HS-5 (cell line): ENCODE measurements around the gene AP1S2.

Source experiments
- DNase-seq: peaks from one replicate; pipeline ENCODE4 v3.0.0-alpha.2; 2012; ENCODE audit warnings: low read depth

AP1S2 gene

DNA sequence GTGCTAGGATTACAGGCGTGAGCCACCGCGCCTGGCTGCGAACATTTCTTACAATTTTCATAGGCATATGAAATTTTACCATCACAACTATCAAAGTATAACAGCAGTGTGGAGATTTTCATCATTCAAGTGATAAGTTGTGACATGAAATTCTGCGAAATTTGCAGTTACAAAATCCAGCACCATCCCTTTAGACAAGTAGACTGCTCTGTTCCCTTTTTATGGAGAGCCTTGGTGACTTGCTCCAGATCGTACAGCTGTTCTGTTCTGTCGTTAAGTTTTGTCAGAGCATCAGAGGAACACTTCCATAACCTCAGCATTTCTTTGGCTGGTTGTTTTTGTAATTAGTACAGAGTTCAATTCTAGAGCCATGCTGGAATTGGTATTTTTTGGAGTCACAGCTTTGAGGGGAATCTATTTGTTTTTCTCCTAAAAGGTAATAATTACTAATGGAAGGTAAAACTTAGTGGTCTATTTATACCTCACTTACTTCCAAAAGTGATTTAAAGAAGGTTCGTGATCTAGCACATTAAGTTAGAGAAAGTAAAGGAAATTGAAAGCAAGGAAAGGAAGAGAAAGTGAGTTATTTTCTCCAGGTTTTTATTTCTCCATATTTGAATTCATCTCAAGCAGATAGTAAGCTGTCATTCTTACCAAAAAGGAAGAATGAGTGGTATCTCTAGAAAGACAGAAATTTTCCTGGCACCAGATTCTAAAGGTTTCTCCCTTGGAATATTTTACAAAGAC lies 42.2 kb downstream of the AP1S2 start:
- no peak for DNase-seq

DNA sequence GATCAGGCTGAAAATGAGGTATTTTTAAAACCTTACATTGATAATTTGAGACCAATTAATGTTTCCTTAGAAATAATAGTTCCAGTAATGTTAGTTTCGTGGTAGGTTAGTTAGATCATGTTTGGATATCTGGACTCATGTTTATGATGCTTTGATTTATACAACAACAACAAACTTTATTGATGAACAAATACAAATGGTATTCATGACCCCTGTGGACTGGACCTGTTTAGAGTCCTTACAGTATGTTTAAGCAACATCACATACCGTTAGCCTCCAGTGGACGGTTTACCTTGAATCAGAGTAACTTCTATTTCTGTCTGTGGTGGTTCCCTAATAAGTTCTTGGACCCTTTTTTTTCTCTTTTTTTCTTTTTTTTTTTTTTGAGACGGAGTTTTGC lies 46.4 kb downstream of the AP1S2 start:
- DNase-seq: no peak

DNA sequence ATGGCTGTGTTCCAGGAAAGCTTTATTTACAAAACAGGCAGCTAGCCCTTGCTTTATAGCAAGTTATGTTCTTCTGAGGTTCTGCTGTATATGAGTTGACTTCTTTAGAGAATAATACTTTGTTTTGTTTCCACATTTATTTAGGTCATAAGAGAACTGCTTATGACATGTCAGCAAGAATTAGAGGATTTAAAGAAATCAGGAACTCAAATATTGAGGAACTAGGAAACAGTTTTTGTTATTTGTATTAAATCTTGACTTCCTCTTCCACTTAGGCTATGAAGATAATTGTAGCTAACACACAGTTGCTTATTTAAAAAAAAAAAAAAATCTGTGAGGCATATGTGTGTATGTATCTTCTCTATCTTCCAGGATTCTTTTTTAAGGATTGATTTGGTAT lies 50.0 kb downstream of the AP1S2 start:
- DNase-seq: no peak

DNA sequence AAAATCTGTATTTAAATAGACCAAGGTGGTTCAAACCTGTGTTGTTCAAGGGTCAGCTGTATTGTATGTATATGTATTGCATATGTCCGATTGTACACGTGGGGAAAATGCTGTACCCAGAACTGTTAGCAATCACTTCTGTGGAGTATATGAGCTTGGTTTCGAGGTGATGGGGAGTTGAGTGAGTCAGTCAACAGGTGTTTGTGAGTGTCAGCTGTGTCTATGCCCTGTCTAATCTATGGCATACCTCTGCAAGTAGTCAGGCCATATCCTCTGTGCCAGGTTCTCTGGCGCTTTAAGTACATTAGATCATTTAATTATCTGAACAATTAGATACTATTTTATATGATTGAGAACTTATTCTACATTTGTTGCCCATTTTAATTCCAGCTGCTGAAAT lies 56.9 kb downstream of the AP1S2 start:
- DNase-seq: no peak

DNA sequence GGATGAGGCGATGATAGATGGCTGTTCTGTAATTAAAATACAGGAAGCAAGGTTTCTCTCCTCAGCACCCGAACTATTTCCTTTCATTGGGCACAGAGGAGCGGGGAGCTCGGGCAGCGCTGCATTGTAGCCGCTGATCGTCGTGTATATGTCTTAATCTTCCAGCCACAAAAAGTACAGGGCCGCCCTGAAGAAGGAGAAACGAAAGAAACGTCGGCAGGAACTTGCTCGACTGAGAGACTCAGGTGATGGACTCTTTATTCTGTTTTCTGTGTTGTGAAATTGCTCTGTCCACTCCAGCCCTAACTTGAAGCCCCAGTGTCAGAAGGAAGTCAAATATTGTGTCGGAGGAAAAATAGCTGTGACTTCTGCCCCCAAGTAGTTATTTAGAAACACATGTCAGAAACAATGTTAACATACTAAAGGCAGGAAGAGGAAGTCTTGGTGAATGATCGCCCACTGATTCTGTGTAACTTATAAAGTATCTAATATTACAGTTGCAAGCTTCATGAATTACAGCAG lies 63.8 kb downstream of the AP1S2 start:
- DNase-seq: no peak

DNA sequence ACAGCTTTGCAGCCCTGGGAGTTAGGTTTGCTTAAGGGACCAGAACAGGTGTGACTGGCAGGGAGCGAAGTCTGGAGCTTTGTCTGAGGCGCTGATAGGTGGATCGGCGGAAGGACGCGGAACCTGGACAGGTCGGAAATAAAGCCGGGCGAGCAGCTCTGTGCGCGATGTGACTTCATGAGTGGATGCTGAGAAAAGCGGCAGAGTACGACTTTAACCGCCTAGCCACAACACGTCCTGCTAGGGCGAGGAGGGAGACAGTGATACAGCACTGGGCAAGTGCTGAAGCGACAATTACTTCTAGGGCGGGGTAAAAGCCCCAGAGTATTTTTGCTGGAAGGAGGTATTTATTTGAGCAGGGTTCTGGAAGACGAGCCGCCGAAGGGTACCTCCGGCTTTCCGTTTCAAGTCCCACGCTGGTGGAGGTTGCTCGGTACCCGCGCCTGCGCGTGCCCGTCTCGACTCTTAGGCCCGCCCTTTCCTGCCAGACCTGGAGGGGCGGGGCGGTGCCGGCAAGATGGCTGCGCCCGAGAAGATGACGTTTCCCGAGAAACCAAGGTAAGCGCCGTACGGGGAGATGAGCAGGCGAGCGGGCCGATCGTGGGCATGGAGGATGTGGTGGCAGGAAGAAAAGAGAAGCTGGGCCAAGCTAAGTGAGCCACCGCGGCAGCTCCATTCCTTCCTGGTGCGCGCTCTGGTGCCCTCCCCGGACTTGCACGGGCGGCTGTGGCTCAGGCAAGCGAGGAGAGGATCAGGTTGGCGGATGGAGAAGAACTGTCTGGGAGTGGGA lies 64.4 kb downstream of the AP1S2 start, which contains the start of gene ZRSR2:
ZRSR2 (plus strand) TSS at position 506 of the 790 bp plus-strand sequence; CDS start at position 518, 12 bp downstream.
- DNase-seq: peak; percentile 32

DNA sequence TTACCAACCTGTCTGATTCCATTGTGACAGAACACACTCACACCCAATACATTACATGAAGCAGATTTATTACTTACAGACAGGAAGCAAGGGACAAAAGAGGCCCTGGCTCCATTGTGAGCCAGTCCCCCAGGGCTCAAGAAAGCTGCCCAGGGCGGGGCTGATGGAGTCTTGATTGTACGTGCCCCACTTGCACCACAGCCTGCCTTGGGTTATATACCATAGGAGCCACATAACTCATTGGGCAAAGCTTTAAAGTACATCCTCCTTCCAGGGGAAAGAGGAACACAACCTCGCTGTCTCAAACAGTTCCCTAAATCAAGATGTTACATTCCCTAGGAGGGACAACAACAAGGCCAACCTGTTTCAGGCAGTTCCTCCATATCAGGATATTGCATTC lies 67.7 kb downstream of the AP1S2 start:
- DNase-seq: no peak

DNA sequence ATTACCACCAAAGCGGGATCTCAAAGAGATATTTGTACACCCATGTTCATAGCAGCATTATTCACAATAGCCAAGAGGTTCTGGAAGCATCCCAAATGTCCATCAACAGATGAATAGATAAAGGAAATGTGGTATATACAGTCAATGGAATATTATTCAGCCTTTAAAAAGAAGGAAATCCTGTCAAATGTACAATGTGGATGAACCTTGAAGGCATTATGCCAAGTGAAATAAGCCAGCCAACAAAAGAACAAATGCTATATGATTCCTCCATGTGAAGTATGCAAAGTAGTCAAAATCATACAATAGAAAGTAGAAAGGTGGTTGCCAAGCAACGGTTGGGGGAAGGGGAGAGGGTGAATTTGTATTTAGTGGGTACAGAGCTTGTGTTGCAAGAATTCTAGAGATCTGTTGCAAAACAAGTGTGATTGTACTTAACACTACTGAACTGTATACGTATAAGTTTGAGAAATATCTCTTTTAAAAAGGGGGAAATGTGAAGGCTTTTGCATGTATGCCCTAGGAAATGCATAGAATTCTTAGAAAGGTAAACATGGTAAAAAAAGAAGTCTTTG lies 69.3 kb downstream of the AP1S2 start:
- no peak for DNase-seq

DNA sequence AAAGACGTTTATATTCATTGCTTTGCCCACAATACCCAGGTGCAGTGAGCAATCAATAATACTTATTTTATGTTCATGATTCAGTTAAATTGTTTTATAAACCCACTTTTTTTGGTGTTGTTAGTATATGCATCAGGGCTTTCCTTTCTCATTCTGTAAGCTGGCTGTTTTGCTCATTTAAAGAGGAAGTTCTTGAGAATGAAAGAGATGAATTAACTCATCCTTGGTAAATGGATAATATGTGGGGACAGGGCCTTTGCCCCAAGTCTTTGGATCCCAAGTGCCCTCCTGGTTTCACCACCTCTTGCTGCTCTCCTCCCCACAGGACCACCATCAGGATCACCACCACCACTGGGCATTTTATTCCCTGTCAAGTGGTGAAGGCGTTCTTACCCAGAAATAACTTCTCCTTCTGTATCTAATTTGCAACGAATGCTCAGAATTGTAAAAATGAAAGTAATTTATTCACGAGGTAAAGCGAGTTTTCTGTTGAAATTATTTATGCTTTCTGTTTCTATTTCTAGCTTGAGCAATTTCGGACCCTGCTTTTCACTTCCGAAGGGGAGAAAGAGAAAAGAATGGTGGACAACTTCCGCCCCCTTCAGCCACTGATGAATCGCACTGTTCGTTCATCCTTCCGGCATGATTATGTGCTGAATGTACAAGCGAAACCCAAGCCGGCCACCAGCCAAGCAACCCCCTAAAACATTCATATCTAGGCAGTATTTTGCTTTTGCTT lies 72.5 kb downstream of the AP1S2 start:
- DNase-seq: no peak
